ENCODE measurements around the gene CKMT1A.
A peak's percentile ranks its signal among the peaks of the same experiment; 100 is the strongest.
"Not testable (repeated sequence)": the region's sequence is repeated elsewhere in the genome, so short reads cannot be mapped to it uniquely, and the experiment has no call there.

The CKMT1A gene

GRCh38 chr15:43746903-43747309 is 53.2 kb downstream of the CKMT1A start:
- peak; percentile 34 for DNase-seq (ENCODE audit: low spot score)
- FAIRE-seq, result not testable (repeated sequence)

DNA sequence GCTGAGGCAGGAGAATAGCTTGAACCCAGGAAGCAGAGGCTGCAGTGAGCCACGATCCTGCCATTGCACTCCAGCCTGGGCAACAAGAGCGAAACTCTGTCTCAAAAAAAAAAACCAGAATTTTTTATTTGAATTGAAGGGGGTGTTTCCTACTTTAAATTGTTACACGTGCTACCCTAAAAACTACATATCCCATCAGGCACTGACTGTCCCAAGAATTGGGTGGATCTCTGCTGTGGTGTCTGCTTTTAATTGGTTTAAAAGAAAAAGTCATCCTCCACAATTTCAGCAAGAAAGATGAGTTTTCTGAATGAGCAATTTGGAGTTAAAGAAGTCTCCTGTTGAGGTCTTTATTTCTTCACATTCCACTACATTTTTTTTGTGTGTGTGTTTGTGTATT is 54.7 kb downstream of the CKMT1A start:
- DNase-seq (ENCODE audit: low spot score) (no peak), FAIRE-seq (no peak)

Measured in RCC 7860 (cell line).